KOPT-K1 (cell line): ENCODE results near the gene ATP9A.
"Not testable (repeated sequence)": the region's sequence is repeated elsewhere in the genome, so short reads cannot be mapped to it uniquely, and the experiment has no call there.

Experiments
- H3K27ac ChIP-seq: fragments of 200-600 bp; sonication (generic); 2 replicates; pipeline ENCODE4 v1.5.1; 2016; ENCODE audit warnings: antibody characterized with exemption, mild to moderate bottlenecking, low read depth, low read length; ENCODE audit not compliant: poor library complexity, severe bottlenecking
- H3K36me3 ChIP-seq: fragments of 200-600 bp; sonication (generic); 2 replicates; pipeline ENCODE4 v1.5.1; 2017; ENCODE audit warnings: antibody characterized with exemption, mild to moderate bottlenecking, low read length, moderate library complexity; ENCODE audit not compliant: insufficient read depth
- H3K9me3 ChIP-seq: fragments of 200-600 bp; sonication (generic); 2 replicates; pipeline ENCODE4 v1.5.1; 2017; ENCODE audit warnings: antibody characterized with exemption, low read length, mild to moderate bottlenecking; ENCODE audit not compliant: insufficient read depth, poor library complexity, severe bottlenecking

ATP9A gene

GRCh38 chr20:51800060-51800871 is 32.1 kb upstream of the ATP9A start:
- no peaks in the 10 kb centered on the region for H3K9me3 ChIP-seq
- H3K36me3 ChIP-seq, result no peaks in the 10 kb centered on the region
- no peak overlapping the region for H3K27ac ChIP-seq

DNA sequence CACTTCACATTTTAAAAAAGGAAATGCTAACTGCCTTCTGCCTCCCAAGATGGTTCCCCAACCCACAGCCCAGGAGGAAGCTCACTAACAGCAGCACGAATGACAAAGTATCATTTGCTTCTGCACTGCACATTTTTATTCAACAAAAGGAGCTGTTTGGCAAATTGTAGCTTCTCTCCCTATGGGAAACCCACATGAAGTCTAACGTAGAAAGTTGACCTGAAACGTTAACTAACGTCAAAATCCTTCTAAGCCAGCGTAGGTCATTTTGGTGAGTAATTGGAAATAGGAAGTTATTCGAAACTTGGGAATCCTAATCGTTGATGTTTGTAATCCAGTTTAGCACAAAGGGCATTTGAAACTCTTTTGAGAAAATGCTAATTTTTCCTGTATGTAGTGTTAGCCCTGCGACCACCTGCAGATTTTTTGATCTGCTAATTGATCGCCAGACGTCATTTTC is 31.2 kb upstream of the ATP9A start:
- Histone ChIP-seq H3K36me3 (no peaks in the 10 kb centered on the region), H3K27ac (no peak overlapping the region), H3K9me3 (no peaks in the 10 kb centered on the region)

DNA sequence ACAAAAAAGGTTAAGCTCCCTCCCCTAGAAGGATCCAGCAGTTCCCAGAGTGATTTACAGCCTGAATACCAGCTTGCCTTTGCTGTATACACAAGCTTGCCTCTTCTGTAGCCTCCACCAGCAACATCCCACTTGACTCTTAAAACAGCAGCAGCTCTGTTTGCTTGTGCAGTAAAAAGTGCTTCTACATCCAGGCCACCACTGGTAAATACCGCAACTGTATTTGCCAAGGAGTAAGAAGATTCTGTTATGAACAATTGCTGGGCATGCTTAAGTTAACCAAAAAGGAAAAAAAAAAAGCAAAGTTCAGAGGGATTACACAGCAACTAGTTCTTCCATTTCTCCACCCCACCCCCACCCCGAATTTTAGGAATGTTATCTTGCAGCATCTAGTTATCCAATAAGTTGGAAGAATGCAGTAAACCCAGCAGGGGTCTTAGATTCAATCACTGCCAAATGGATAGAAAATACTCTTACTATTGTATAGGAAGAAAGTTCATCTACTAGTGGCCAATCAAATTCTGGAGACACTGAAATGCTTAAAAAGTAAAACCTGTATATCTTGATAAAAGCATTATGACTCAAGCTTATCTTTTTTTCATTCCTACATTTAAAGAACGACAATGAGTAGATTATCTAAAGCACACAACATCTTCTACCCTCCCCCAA is 29.3 kb upstream of the ATP9A start:
- no peak overlapping the region for H3K27ac ChIP-seq
- no peaks in the 10 kb centered on the region for H3K9me3 ChIP-seq
- H3K36me3 ChIP-seq, result no peaks in the 10 kb centered on the region

DNA sequence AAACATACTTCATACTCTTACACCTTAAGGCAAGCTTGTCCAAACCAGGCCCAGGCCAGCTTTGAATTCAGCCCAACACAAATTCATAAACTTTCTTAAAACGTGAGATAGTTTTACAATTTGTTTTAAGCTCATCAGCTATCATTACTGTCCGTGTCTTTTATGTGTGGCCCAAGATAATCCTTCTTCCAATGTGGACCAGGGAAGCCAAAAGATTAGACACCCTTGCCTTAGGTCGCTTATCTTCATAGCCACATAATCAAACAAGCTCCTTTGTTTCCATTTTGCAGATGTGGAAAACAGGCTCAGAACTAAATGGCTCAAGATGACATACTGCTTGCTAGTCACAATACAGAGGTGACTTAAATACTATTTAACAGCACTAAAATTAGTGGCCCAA is 28.1 kb upstream of the ATP9A start:
- Histone ChIP-seq H3K36me3 (no peaks in the 10 kb centered on the region), H3K9me3 (no peaks in the 10 kb centered on the region), H3K27ac (no peak overlapping the region)

DNA sequence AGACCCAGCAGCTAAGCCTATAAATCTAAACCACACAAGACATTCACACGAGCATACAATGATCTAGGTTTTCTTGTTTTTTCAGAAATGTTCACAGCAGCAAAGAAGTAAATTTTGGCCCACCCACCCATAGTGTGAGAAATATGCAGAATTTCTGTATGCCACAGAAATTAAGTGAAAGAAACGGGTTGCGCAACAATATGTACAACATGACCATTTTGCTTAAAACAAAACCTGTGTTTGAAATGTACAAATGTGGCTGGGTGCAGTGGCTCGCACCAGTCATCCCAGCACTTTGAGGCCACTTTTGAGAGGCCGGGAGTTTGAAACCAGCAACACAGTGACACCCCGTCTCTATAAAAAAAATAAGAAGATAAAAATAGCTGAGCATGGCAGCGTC is 24.8 kb upstream of the ATP9A start:
- no peak overlapping the region for H3K27ac ChIP-seq
- H3K36me3 ChIP-seq, result no peaks in the 10 kb centered on the region

DNA sequence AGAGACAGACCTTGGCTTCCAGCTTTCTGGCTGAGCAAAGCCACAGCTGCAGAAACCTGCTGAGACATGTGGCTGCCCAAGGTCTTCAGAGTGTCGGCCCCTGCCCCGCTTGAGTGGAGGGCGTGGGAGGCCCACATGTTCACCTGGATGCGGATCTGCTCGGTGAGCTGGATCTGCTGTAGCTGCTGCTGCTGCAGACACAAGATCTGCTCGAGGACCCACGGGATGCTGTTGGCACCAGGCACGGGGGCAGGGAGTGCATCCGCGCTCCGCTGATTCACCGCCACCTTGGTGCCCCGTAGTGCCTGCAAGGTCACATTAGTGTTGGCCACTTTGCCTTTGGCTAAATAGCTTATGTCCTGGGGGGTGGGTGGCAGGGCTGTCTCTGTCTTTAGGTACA is 23.4 kb upstream of the ATP9A start:
- H3K36me3 ChIP-seq, result no peaks in the 10 kb centered on the region

More for the DNA sequence above, 24.8 kb upstream of the ATP9A start:
- no peaks in the 10 kb centered on the region for H3K9me3 ChIP-seq

DNA sequence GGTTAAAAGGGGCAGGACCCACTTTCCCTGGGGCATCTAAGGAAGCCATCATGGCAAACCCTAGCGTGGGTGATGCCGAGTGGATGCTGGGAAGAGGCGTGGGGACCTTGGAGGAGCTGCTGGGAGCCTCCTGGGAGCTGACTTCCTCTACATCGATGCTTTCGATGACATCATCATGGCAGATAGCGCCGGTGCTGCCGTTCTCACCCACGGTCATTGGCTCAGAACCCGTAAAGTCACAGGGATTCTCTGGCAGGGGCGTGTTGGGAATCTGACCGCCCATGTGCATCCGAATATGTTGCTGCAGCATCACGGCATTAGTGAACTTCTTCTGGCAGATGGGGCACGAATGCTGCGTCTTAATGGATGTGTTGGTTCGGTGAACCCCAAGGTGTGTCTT is 22.1 kb upstream of the ATP9A start:
- no peaks in the 10 kb centered on the region for H3K9me3 ChIP-seq
- H3K27ac ChIP-seq, result no peak overlapping the region
- no peaks in the 10 kb centered on the region for H3K36me3 ChIP-seq

More for the DNA sequence above, 23.4 kb upstream of the ATP9A start:
- no peak overlapping the region for H3K27ac ChIP-seq
- H3K9me3 ChIP-seq, result no peaks in the 10 kb centered on the region

- Histone ChIP-seq H3K27ac (no peak overlapping the region), H3K9me3 (no peaks in the 10 kb centered on the region), H3K36me3 (no peaks in the 10 kb centered on the region)
Observed at GRCh38 chr20:51789434-51789833, 21.2 kb upstream of the ATP9A start.

DNA sequence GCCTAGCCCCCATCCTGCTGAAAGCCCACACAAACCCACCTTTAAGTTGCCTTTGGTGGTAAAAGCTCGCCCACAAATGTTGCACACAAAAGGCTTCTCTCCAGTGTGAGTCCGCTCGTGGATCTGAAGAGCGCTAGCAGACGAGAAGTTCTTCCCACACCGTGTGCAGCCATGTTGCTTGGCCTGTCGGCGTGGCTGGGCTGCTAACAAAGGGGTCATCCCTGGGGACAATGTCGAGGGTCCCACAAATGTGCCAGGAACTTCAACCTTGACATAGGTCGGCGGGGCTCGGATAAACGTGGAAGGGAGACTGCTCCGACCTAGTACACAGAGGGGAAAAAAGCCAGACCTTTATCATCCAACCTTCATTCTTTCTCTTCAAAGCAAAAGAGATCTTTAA is 20.6 kb upstream of the ATP9A start:
- Histone ChIP-seq H3K9me3 (no peaks in the 10 kb centered on the region), H3K27ac (no peak overlapping the region), H3K36me3 (no peaks in the 10 kb centered on the region)

- no peaks in the 10 kb centered on the region for H3K36me3 ChIP-seq
- peaks cover under 1% of the 10 kb centered on the region for H3K9me3 ChIP-seq
- no peak overlapping the region for H3K27ac ChIP-seq
Observed at GRCh38 chr20:51784299-51784698, 16.1 kb upstream of the ATP9A start.

DNA sequence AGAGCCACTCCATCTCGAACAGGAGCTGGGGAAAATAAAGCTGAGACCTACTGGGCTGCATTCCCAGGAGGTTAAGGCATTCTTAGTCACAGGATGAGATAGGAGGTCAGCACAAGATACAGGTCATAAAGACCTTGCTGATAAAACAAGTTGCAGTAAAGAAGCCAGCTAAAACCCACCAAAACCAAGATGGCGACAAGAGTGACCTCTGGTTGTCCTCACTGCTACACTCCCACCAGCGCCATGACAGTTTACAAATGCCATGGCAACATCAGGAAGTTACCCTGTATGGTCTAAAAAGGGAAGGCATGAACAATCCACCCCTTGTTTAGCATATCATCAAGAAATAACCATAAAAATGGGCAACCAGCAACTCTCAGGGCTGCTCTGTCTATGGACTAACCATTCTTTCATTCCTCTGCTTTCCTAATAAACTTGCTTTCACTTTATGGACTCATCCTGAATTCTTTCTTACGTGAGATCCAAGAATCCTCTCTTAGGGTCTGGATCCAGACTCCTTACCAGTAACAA is 10.1 kb upstream of the ATP9A start:
- not testable (repeated sequence) for H3K27ac ChIP-seq, H3K9me3 ChIP-seq, H3K36me3 ChIP-seq

DNA sequence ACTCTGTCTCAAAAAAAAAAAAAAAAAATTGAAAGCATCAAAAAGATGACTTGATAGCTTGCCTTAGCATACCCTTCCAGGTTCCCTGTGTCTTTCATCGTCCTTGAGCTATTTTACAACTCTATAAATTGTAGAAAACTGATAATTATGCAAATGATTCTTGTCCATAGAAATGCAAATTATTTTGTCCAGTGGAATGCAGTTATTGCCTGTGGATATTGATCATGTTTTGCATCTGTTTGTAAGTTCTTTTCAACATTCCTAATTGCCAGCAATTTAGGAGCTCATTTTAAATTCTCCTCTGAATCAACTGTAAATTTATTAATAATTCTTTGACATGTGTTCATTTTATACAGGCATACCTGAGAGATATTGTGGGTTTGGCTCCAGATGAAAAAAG is 7.1 kb upstream of the ATP9A start:
- Histone ChIP-seq H3K9me3 (peaks cover 7% of the 10 kb centered on the region), H3K27ac (no peak overlapping the region), H3K36me3 (no peaks in the 10 kb centered on the region)

DNA sequence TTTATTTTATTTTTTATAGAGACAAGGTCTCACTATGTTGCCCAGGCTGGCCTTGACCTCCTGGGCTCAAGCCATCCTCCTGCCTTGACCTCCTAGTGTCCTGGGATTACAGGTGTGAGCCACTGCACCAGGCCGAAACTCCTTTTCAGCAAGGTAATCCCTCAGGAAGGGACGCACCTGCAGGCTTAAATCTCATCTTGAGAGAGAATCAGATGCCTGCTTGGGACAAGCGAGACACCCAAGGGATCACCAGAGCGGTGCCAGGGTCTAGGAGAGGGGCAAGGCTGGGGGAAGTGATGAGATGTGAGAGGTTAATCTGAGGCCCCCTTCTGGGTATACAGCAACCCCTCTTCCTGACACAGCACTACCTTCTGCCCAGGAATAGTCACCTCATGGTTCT is 4.0 kb upstream of the ATP9A start:
- no peaks in the 10 kb centered on the region for H3K36me3 ChIP-seq

GRCh38 chr20:51769976-51770615 is 1.9 kb upstream of the ATP9A start:
- H3K36me3 ChIP-seq, result no peaks in the 10 kb centered on the region
- no peak overlapping the region for H3K27ac ChIP-seq
- H3K9me3 ChIP-seq, result no peaks in the 10 kb centered on the region

More for the DNA sequence above, 4.0 kb upstream of the ATP9A start:
- Histone ChIP-seq H3K27ac (no peak overlapping the region), H3K9me3 (no peaks in the 10 kb centered on the region)

- H3K27ac ChIP-seq, result no peak overlapping the region
- H3K36me3 ChIP-seq, result no peaks in the 10 kb centered on the region
- no peaks in the 10 kb centered on the region for H3K9me3 ChIP-seq
Observed at GRCh38 chr20:51768759-51769517, 748 bp upstream of the ATP9A start.
